Psoas muscle (tissue), 8 donors: ENCODE results near the gene LRP1B. TPM values are rescaled to one million over a fixed set of nuclear protein-coding genes. Genes with fewer than 3 reads are reported as not detected.

Experiments used
- ATAC-seq, 4 donors: fragments of 200-7000 bp; cut with Tn5 transposase; one replicate each; pipeline ENCODE4 v1.9.1; 2020; ENCODE audit warnings: moderate library complexity in 3 of 4, mild to moderate bottlenecking in 2 of 4
- DNase-seq, 2 donors: peaks; one replicate each; pipeline ENCODE4 v3.0.0-alpha.2; 2020
- H3K27ac ChIP-seq: fragments of 200-600 bp; one replicate; pipeline ENCODE4 v1.8.0; 2022
- H3K27me3 ChIP-seq, 3 donors: fragments of 200-600 bp in 1 of 3; one replicate each; pipeline versions ENCODE4 v1.6.1 to v1.8.0; 2013 to 2022; ENCODE audit warnings: low read length in 2 of 3, mild to moderate bottlenecking in 2 of 3, moderate library complexity in 1 of 3; ENCODE audit not compliant: insufficient read depth in 3 of 3
- H3K36me3 ChIP-seq, 2 donors: fragments of 200-600 bp in 1 of 2; one replicate each; pipeline versions ENCODE4 v1.6.1 to v1.8.0; 2013 to 2022; ENCODE audit warnings: low read depth in 1 of 2, mild to moderate bottlenecking in 1 of 2, moderate library complexity in 1 of 2; ENCODE audit not compliant: insufficient read depth in 1 of 2
- H3K4me1 ChIP-seq: fragments of 200-600 bp; one replicate; pipeline ENCODE4 v1.8.0; 2022
- H3K4me3 ChIP-seq: fragments of 200-600 bp; one replicate; pipeline ENCODE4 v1.8.0; 2022; ENCODE audit warnings: mild to moderate bottlenecking
- H3K9me3 ChIP-seq: fragments of 200-600 bp; one replicate; pipeline ENCODE4 v1.8.0; 2022
- WGBS, 3 donors: extraction: QIAGEN DNeasy Blood & Tissue Kit; methylation state at CpG; one replicate each; pipeline versions ENCODE4 v1.1.6 to v1.1.7; 2013; 5-methylcytosine and 5-hydroxymethylcytosine counted together
- intact Hi-C, 2 donors: fragments of 100-400 bp; cut with DNase I; formaldehyde crosslinking; loops; one replicate each; pipeline versions ENCODE4 v1.11.0 to v1.14.2; 2022
- polyA plus RNA-seq, 3 donors: library from polyadenylated mRNA; stranded (reverse); fragments of 200-250 nt; gene quantifications; one replicate each; pipeline ENCODE4 v1.2.3, GENCODE V29; 2013
- total RNA-seq, 4 donors: library from RNA; stranded (reverse); fragmentation: NEBNext Ultra II Directional in 2 of 4; extraction: Animal tissue kit (Norgen Biotek cat#: 25700) in 2 of 4; gene quantifications; one replicate each; pipeline versions ENCODE4 v1.2.1 to v1.2.4, GENCODE V29; 2021 to 2023
- TF ChIP-seq, protein P1 (sequence below): fragments of 200-600 bp; IDR thresholded peaks from one replicate; pipeline ENCODE4 v1.8.0; 2022; ENCODE audit warnings: antibody characterized with exemption
- donor health status: healthy with polysubstance abuse.
- donor health status: DM: no; HTN: no; CAD: no; lungs with moderate emphysema.
- donor health status: Bipolar disorder and iron deficiency.
- donor health status: healthy.
- donor health status: DM: yes; HTN: yes; CAD: no.
- donor health status: DM: no; HTN: no; CAD: no.
- donor health status: DM: no; HTN: no; CAD: no.
- donor health status: DM: yes; HTN: yes; CAD: no.

The LRP1B gene
- total and polyA plus RNA-seq, 7 donors, result 0.33 to 3.3 (median 0.95) TPM

DNA sequence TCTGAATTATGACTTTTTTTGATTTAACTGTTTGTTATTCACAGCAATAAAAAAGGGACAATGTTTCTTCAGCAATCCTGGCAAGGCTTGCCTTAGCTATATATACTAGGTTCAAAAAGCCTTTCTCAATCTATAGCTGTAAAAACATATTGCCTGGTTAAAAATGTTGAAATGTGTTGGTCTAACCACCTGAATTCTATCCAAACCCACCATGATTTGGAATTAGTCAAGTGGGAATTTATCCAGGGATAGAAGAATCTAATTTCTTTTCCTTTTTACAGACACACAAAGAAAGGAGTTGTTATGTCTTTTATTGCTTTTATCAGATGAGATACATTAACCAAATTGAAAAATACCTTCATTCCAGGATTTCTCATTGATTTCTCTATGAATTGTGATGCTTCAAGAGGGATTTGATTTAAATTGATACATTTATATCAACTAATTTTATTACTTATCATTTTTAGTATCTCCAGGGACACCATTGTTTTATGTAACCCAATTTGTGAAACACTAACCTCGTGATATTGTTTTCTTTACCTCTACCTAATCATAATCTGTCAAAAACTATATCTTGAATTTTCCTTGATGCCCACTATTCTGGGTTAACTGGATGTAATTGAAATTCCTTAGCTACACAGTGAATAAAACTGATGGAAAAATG lies 88.1 kb downstream of the LRP1B start:
- no peaks in the 10 kb centered on the region for H3K36me3 ChIP-seq
- DNase-seq, result no peak
- WGBS, 3 donors, result 78 to 86% (median 82%) methylated on average over 1 of the region's 1 CpG
- intact Hi-C loops, result no loop called here
- H3K27me3 ChIP-seq, result no peaks in the 10 kb centered on the region
- no peak overlapping the region for H3K27ac ChIP-seq
- TF ChIP-seq, protein P1, sequence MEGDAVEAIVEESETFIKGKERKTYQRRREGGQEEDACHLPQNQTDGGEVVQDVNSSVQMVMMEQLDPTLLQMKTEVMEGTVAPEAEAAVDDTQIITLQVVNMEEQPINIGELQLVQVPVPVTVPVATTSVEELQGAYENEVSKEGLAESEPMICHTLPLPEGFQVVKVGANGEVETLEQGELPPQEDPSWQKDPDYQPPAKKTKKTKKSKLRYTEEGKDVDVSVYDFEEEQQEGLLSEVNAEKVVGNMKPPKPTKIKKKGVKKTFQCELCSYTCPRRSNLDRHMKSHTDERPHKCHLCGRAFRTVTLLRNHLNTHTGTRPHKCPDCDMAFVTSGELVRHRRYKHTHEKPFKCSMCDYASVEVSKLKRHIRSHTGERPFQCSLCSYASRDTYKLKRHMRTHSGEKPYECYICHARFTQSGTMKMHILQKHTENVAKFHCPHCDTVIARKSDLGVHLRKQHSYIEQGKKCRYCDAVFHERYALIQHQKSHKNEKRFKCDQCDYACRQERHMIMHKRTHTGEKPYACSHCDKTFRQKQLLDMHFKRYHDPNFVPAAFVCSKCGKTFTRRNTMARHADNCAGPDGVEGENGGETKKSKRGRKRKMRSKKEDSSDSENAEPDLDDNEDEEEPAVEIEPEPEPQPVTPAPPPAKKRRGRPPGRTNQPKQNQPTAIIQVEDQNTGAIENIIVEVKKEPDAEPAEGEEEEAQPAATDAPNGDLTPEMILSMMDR, result no peak
- no peak overlapping the region for H3K4me3 ChIP-seq
- H3K4me1 ChIP-seq, result no peaks in the 10 kb centered on the region
- no peak for ATAC-seq
- no peaks in the 10 kb centered on the region for H3K9me3 ChIP-seq

DNA sequence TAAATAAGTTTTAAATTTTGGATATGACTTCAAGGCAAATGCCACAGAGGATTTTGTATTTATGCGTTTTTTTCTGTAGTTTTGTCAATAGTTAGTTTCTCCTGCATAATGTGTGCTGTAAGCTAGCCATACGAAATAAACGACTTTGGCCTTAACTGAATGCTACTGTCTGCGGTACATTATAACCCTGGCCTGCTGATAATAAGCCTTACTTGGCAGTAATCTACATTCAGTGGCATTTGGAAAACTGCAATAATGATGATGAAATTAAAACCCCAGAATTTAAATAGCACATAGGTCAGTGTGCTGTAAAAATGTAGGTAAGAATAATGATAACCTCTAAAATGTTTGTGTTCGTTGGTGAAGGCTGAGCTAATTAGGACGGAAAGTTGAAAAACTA lies 88.8 kb downstream of the LRP1B start:
- H3K27ac ChIP-seq, result no peak overlapping the region
- TF ChIP-seq, protein P1, result no peak
- H3K36me3 ChIP-seq, result no peaks in the 10 kb centered on the region
- intact Hi-C loops, result no loop called here
- 72 to 79% (median 73%) methylated on average over 6 of the region's 6 CpGs for WGBS, 3 donors
- H3K9me3 ChIP-seq, result no peaks in the 10 kb centered on the region
- no peaks in the 10 kb centered on the region for H3K27me3 ChIP-seq
- no peak for ATAC-seq
- H3K4me3 ChIP-seq, result no peak overlapping the region
- DNase-seq, result no peak
- no peaks in the 10 kb centered on the region for H3K4me1 ChIP-seq

DNA sequence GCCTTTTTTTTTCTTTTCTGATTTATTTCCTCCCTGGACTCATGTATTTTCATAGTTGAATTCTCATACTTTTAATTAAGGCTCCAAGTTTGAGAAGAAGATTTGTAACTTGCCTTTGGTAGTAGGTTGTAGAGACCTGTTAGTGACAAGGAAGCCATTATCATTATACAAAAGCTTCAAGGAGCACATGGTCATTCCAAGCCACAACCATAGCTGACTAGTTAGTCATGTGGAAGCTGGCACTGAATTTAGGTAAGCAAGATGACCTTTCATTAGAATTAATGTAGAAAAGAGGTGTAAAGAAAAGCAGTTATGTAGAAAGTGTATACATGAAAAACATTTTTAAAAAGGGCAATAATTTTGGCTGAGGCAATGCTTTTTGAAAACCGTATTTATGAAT lies 89.7 kb downstream of the LRP1B start:
- ATAC-seq (no peak), DNase-seq (no peak)
- H3K4me3 ChIP-seq, result no peak overlapping the region
- TF ChIP-seq, protein P1, result no peak
- no peaks in the 10 kb centered on the region for H3K4me1 ChIP-seq
- WGBS, 3 donors, result 80 to 87% (median 86%) methylated on average over 1 of the region's 1 CpG
- intact Hi-C loops, result no loop called here
- no peaks in the 10 kb centered on the region for H3K27me3 ChIP-seq
- no peaks in the 10 kb centered on the region for H3K36me3 ChIP-seq
- no peak overlapping the region for H3K27ac ChIP-seq
- no peaks in the 10 kb centered on the region for H3K9me3 ChIP-seq

DNA sequence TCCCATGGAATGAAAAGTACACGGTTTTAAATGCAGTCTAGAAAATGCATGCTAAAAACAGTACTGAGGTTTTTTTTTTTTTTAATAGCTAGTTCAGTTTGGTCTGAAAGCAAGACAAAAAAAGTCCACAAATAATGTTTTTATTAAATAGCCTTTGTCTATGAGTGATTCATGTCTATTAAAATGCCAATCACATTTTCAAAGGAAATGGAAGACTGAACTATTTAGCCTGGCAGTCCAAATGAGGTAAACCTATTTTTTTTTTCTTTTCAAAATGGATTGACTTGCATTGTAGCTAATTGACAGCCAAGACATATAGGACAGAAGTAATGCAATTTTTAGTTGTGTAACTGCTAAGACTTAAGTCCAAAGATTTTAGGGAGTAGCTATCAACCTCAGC lies 90.3 kb downstream of the LRP1B start:
- H3K27me3 ChIP-seq, result no peaks in the 10 kb centered on the region
- intact Hi-C loops, result no loop called here
- DNase-seq, result no peak
- ATAC-seq, result no peak
- TF ChIP-seq, protein P1, result no peak
- no peak overlapping the region for H3K4me3 ChIP-seq
- no peaks in the 10 kb centered on the region for H3K9me3 ChIP-seq
- H3K36me3 ChIP-seq, result no peaks in the 10 kb centered on the region
- H3K4me1 ChIP-seq, result no peaks in the 10 kb centered on the region
- no peak overlapping the region for H3K27ac ChIP-seq
- WGBS, 3 donors, result 58 to 74% (median 61%) methylated on average over 1 of the region's 1 CpG

DNA sequence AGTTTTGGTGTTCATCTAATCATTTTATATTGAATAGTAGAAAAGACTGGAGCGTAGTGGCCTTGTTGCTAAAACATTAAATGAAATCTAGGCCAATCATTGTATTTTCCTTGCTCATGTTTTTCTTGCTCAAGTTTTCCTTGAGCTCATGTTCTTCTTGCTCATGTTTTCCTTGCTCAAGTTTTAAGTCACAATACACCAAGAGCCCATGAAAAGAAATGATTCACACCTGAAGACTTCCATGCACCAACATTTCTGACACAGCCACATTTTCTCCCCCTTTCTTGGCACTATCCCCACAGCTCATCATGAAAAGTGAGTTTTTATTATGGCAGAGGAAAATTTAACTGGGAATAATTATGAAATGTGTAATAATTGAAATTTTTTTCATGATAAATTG lies 92.0 kb downstream of the LRP1B start:
- Histone ChIP-seq H3K4me3 (no peak overlapping the region), H3K27me3 (no peaks in the 10 kb centered on the region), H3K27ac (no peak overlapping the region), H3K9me3 (no peaks in the 10 kb centered on the region), H3K36me3 (no peaks in the 10 kb centered on the region), H3K4me1 (no peaks in the 10 kb centered on the region)
- TF ChIP-seq, protein P1, result no peak
- ATAC-seq (no peak), DNase-seq (no peak)
- WGBS, 3 donors, result 94 to 97% (median 97%) methylated on average over 1 of the region's 1 CpG
- intact Hi-C loops, result no loop called here
